CD14-positive monocyte (primary cell): ENCODE data around the gene SEC14L1. TPM values are rescaled to one million over a fixed set of nuclear protein-coding genes. Genes with fewer than 3 reads are reported as not detected.
"Not testable (repeated sequence)": the region's sequence is repeated elsewhere in the genome, so short reads cannot be mapped to it uniquely, and the experiment has no call there.

Source experiments
- DNase-seq, 3 donors: peaks; one replicate each; pipeline ENCODE4 v3.0.0-alpha.2; 2011 to 2022
- H2AFZ ChIP-seq: 2 replicates; pipeline ENCODE4 v1.6.0; 2012; ENCODE audit warnings: mild to moderate bottlenecking, low read depth, low read length, inconsistent platforms; ENCODE audit not compliant: insufficient read depth, poor library complexity, severe bottlenecking
- H3K27ac ChIP-seq, 2 donors: 1 replicate in 1 of 2; 2 replicates in 1 of 2; pipeline ENCODE4 v1.5.1; 2012 to 2013; ENCODE audit warnings: low read length in 2 of 2, control low read depth in 1 of 2, inconsistent platforms in 1 of 2, low read depth in 1 of 2, mild to moderate bottlenecking in 1 of 2
- H3K27me3 ChIP-seq, 2 donors: one replicate each; pipeline versions ENCODE4 v1.6.0 to v1.6.1; 2011 to 2013; ENCODE audit warnings: low read length in 2 of 2; ENCODE audit not compliant: control insufficient read depth in 2 of 2, insufficient read depth in 2 of 2
- H3K36me3 ChIP-seq, 2 donors: replicated peaks in 1 of 2; 1 replicate in 1 of 2; 2 replicates in 1 of 2; pipeline versions ENCODE4 v1.5.1 to v1.6.1; 2012 to 2013; ENCODE audit warnings: low read length in 2 of 2, control low read depth in 1 of 2, inconsistent platforms in 1 of 2, mild to moderate bottlenecking in 1 of 2; ENCODE audit not compliant: insufficient read depth in 2 of 2, control insufficient read depth in 1 of 2
- H3K4me1 ChIP-seq, 2 donors: 1 replicate in 1 of 2; 2 replicates in 1 of 2; pipeline versions ENCODE4 v1.5.1 to v1.6.1; 2012 to 2013; ENCODE audit warnings: low read length in 2 of 2, control low read depth in 1 of 2, inconsistent platforms in 1 of 2, mild to moderate bottlenecking in 1 of 2, moderate library complexity in 1 of 2; ENCODE audit not compliant: insufficient read depth in 2 of 2, control insufficient read depth in 1 of 2
- H3K4me2 ChIP-seq: replicated peaks from 2 replicates; pipeline ENCODE3; 2012; ENCODE audit warnings: low read length, moderate library complexity, mild to moderate bottlenecking; ENCODE audit not compliant: poor library complexity, severe bottlenecking; ENCODE audit errors: extremely low read depth
- H3K4me3 ChIP-seq, 3 experiments: fragments of 200-600 bp in 1 of 3; sonication (generic) in 1 of 3; replicated peaks in 1 of 3; 1 replicate in 2 of 3; 2 replicates in 1 of 3; pipeline ENCODE4 v1.5.1; 2011 to 2013; ENCODE audit warnings: low read length in 3 of 3, mild to moderate bottlenecking in 3 of 3, control low read depth in 2 of 3, low read depth in 2 of 3, inconsistent platforms in 1 of 3, moderate library complexity in 1 of 3
- H3K79me2 ChIP-seq: 2 replicates; pipeline ENCODE4 v1.6.0; 2012; ENCODE audit warnings: mild to moderate bottlenecking, control low read depth, inconsistent platforms, low read length, moderate library complexity; ENCODE audit not compliant: insufficient read depth
- H3K9ac ChIP-seq: 2 replicates; pipeline ENCODE4 v1.6.0; 2017; ENCODE audit warnings: low read length, mild to moderate bottlenecking; ENCODE audit not compliant: insufficient read depth, poor library complexity, severe bottlenecking
- H3K9me3 ChIP-seq, 2 donors: replicated peaks in 1 of 2; 1 replicate in 1 of 2; 2 replicates in 1 of 2; pipeline versions ENCODE4 v1.5.1 to v1.6.1; 2012 to 2013; ENCODE audit warnings: low read length in 2 of 2, control low read depth in 1 of 2; ENCODE audit not compliant: control insufficient read depth in 1 of 2, insufficient read depth in 1 of 2
- H4K20me1 ChIP-seq: 2 replicates; pipeline ENCODE4 v1.6.0; 2012; ENCODE audit warnings: mild to moderate bottlenecking, low read length, control low read depth, moderate library complexity; ENCODE audit not compliant: insufficient read depth
- H3K27ac Mint-ChIP-seq, 7 donors: one replicate each; pipeline ENCODE4 v1.8.0; 2020; ENCODE audit warnings: mild to moderate bottlenecking in 7 of 7, mixed read lengths in 7 of 7, moderate library complexity in 6 of 7, inconsistent platforms in 2 of 7
- H3K27me3 Mint-ChIP-seq, 3 donors: one replicate each; pipeline ENCODE4 v1.8.0; 2021 to 2022; ENCODE audit warnings: low read depth in 3 of 3, mild to moderate bottlenecking in 3 of 3, mixed read lengths in 3 of 3, moderate library complexity in 3 of 3, inconsistent platforms in 1 of 3
- H3K36me3 Mint-ChIP-seq, 2 donors: one replicate each; pipeline ENCODE4 v1.8.0; 2020; ENCODE audit warnings: mixed read lengths in 2 of 2, inconsistent platforms in 1 of 2, mild to moderate bottlenecking in 1 of 2
- H3K4me1 Mint-ChIP-seq: one replicate; pipeline ENCODE4 v1.8.0; 2020; ENCODE audit warnings: mild to moderate bottlenecking, mixed read lengths
- H3K4me3 Mint-ChIP-seq, 2 donors: one replicate each; pipeline ENCODE4 v1.8.0; 2020; ENCODE audit warnings: mild to moderate bottlenecking in 2 of 2, mixed read lengths in 2 of 2, moderate library complexity in 1 of 2
- H3K9me3 Mint-ChIP-seq, 7 donors: one replicate each; pipeline ENCODE4 v1.8.0; 2020 to 2022; ENCODE audit warnings: mixed read lengths in 7 of 7, mild to moderate bottlenecking in 6 of 7, moderate library complexity in 6 of 7, inconsistent platforms in 2 of 7
- CTCF ChIP-seq: fragments of 200-600 bp; IDR thresholded peaks from one replicate; pipeline ENCODE4 v1.8.0; 2022; ENCODE audit warnings: antibody characterized with exemption, mild to moderate bottlenecking
- WGBS: methylation state at CpG from one replicate; pipeline ENCODE4 v1.1.5; 2013; ENCODE audit warnings: missing lambda C conversion rate; ENCODE audit not compliant: insufficient coverage; 5-methylcytosine and 5-hydroxymethylcytosine counted together
- intact Hi-C, 2 donors: fragments of 100-400 bp; cut with micrococcal nuclease; formaldehyde crosslinking; loops; one replicate each; pipeline versions ENCODE4 v1.15.0 to v1.15.1; 2023
- polyA plus RNA-seq, 3 donors: library from polyadenylated mRNA; depleted of rRNA in 1 of 3; unstranded in 2 of 3; stranded (reverse) in 1 of 3; fragments of 300-500 nt in 2 of 3; fragments of >200 nt in 1 of 3; fragmentation: Illumina TruSeq in 2 of 3; gene quantifications; 1 replicate in 2 of 3; 2 replicates in 1 of 3; pipeline ENCODE4 v1.2.3, GENCODE V29; 2012 to 2021

SEC14L1 gene
- polyA plus RNA-seq, 3 donors, result 34.1 to 76.4 (median 43.2) TPM

- no peak overlapping the region for H3K4me2 ChIP-seq
- peaks cover 33% of the 10 kb centered on the region for H3K4me1 Mint-ChIP-seq
- peaks cover 0 to 2% (median 0%) of the 10 kb centered on the region in 3 donors for H3K27me3 Mint-ChIP-seq
- no peak for DNase-seq
- H4K20me1 ChIP-seq, result peaks cover 100% of the 10 kb centered on the region
- H3K36me3 ChIP-seq, result peaks cover 16 to 72% of the 10 kb centered on the region in 2 donors
- H3K9ac ChIP-seq, result no peak overlapping the region
- H3K9me3 ChIP-seq, result no peaks in the 10 kb centered on the region
- TF ChIP-seq CTCF, result no peak
- no peak overlapping the region for H3K4me3 Mint-ChIP-seq
- intact Hi-C loops, result no loop called here
- no peaks in the 10 kb centered on the region for H3K27me3 ChIP-seq
- no peak overlapping the region for H2AFZ ChIP-seq
- no peak overlapping the region for H3K27ac ChIP-seq
- peaks cover 49 to 64% of the 10 kb centered on the region in 2 donors for H3K36me3 Mint-ChIP-seq
- no peak overlapping the region for H3K4me3 ChIP-seq
- H3K4me1 ChIP-seq, result no peaks in the 10 kb centered on the region
- peak overlapping the region in 3 of 7 donors; percentile 7 to 71 (median 69) for H3K27ac Mint-ChIP-seq
- peaks cover 97% of the 10 kb centered on the region for H3K79me2 ChIP-seq
- H3K9me3 Mint-ChIP-seq, result no peaks in the 10 kb centered on the region
- WGBS, result 100% methylated on average over 3 of the region's 3 CpGs
Observed at GRCh38 chr17:77155125-77155524, 14.4 kb downstream of the SEC14L1 start.

GRCh38 chr17:77157766-77158165 is 17.0 kb downstream of the SEC14L1 start:
- H3K4me3 ChIP-seq, H3K4me1 ChIP-seq, H3K27ac ChIP-seq, H2AFZ ChIP-seq, H3K27me3 Mint-ChIP-seq, intact Hi-C loops, DNase-seq, H3K9me3 ChIP-seq, H3K4me3 Mint-ChIP-seq, H3K4me2 ChIP-seq, H3K27me3 ChIP-seq, H3K9ac ChIP-seq, H3K9me3 Mint-ChIP-seq: not testable (repeated sequence)
- peaks cover 100% of the 10 kb centered on the region for H4K20me1 ChIP-seq
- Mint-ChIP-seq H3K36me3 (peaks cover 42 to 48% of the 10 kb centered on the region in 2 donors), H3K27ac (peak overlapping the region in 4 of 7 donors; percentile 13 to 69 (median 56)), H3K4me1 (peaks cover 35% of the 10 kb centered on the region)
- H3K79me2 ChIP-seq, result peaks cover 97% of the 10 kb centered on the region
- H3K36me3 ChIP-seq, result peaks cover 11 to 57% of the 10 kb centered on the region in 2 donors
- 80% methylated on average over 1 of the region's 6 CpGs for WGBS
